HG03039 (cell line): ENCODE measurements around the gene LHX1.

ENCODE experiments used
- ATAC-seq: cut with Tn5 transposase; IDR thresholded peaks from one replicate; pipeline ENCODE4 v1.9.1; 2021; ENCODE audit warnings: mild to moderate bottlenecking, moderate library complexity; ENCODE audit not compliant: unreplicated experiment

The LHX1 gene

DNA sequence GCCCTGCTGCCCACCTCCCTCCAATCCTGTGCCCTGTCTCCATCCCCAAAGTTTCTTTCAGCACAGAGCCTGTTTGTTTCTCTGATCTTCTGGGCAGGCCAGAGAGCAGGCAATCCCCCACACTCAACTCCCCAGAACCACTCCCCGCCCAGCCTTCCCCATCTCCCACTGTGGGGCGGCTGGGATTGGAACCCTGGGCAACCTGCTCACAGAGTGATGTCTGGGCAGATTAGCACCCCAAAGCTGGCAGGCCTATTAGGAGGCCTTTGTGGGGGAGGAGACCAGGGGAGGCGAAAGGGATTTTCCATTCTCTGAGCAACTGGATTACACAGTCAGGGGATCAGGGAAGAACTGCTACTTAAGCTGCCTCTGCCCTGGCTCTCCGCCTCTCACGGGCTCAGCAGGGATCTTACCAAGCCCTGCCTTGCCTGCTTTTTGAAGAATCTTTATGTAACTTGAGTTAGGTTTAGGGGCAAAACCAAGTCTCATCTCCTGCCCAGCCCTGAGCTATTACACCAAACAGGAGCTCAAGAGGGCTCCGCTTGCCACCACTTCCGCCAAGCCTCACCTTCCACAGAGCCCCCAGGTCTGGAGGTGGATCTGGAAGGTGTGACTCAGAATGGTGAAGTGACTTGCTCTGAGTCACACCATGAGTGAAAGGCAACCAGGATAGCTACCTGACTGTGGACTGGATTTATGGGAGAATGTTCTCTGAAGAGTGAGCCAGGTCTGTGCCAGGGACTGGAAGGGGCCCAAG lies 16.0 kb upstream of the LHX1 start:
- no peak for ATAC-seq

DNA sequence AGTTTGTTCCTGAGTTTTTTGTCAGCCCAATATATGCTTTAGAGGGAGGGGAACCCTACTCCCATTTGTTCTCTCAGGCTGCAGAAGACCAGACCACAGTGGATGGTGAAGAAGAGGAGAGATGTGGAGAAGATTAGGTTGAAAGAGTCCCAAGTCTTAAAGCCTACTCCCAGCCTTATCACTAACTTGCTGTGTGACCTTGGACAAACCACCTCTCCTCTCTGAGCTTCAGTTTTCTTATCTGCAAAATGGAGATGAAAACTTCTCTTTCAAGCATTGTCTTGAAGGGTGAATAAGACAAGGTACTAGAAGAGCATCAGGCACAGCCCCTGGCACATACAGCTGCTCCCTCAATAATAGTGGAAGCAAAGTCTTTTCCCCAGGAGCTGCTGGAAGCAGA lies 15.1 kb upstream of the LHX1 start:
- ATAC-seq = no peak

DNA sequence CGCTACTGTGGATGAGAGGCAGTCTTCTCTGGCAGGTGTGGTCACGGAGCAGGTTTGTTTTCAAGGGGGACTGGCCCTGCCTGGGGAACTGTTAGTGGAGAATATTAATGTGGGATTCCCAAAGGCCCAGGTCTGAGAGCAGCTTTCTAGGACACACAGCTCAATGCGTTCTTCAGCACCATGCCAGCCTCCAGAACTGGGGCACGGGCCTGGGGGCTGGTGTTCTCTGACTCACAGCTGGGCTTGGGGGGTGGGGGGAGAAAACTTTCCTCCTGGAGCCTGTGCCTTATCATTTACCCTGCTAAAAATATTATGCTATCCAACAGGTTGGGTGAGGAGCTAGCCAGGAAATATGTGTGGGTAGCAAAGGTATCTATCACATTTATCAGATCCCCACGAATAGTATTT lies 13.5 kb upstream of the LHX1 start:
- no peak for ATAC-seq

DNA sequence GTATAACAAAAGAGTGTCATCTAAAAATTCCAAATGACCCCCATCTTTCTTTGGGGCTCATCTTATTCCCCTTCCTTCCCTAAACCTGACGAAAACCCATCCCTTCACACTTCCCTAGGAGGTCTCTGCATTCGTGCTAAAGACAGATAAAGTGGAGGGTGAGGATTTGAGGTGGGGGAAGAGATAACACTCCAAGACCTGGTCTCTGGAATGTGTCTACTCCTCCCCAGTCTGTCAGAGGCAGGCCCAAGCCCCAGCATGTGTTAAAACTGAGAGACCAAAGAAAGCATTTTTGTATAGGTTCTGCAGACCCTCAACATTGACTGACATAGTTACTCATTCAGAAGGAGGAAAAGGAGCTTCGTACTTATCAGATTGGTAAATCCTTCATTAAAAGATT lies 11.0 kb upstream of the LHX1 start:
- no peak for ATAC-seq

DNA sequence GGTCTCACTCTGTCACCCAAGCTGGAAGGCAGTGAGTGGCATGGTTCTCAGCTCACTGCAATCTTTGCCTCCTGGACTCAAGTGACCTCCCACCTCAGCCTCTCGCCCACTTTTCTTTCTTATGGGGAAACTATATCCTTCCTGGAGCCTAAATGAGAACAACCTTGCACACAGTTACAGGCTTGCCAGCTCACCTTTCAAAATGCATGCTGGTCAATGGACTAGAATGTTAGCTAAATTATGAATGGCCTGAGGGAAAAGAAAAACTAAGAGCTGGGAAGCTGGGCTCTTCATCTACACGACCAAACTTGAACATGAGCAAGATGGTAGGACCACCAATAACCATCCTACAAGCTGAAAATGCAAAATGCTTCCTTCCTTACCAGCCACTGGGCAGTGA lies 10.6 kb upstream of the LHX1 start:
- ATAC-seq = no peak

DNA sequence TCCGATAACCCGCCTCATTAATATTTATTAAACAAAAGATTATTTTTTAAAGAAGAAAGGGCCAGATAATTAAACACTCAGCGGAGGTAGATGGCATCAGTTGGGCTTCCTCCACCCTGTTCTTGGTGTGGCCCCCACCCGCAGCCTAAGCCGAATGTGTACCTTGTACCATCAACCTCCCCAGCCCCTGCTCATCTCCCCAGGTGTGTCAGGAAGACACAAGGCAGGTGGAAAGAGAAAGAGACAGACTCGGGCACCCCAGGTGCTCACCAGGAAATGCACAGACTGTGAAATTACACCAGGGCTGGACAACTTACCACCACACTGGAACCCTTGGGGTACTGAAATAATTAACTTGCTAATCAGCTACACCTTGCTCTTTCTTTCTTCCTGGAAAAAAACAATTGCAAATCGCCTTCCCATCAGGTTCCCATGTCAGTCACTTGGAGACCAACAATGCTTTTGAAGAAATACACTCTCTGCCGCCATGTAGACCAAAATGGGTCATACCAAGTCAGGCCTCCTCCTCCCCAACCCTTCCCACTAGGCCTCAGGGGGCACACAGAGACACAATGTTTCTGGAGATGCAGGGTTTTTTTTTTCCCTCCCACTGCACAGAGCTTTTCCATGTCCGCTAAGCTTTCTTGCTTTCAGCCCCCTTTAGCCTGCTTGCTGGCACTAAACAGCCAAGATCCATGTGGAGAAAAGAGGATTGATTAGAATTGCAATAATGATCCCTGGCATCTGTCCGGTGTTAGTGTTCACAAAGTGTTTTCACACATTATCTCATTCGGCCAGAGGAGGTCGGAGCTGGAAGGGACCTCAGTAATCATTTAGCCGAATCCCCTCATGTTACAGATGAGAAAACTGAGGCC lies 8.6 kb upstream of the LHX1 start:
- no peak for ATAC-seq

DNA sequence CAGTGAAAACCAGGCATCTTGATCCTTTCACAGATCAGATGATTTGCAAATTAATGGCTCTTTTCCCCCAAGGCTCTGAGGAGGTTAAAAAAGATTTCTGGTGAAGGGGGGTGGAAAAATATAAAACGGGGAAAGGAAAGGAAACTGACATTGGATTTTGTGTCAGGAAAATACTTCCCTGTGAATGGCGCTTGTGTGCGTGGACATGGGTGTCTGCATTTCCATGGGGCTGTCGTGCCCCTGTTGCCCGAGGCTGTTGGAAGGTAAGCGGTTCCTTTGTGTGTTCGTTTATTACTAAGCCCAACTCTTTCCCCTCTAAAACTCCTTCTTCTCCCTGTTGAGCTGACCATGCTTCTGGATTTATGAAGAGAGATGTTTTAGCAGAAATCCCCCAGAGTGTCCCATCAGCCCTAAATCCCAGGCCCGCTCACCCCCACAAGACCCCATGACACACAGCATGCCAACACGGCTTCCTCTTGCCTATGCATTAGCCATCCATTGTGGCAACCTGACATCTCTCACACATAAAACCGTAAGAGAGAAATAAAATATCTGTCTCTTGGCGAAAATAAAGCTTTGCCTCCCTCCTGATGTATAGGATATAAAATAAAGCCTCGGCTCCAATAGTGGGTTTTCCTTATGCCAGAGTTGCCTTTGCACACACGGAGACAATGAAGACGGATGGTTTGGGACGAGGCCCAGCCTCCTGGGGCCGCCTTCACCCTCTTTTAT lies 7.3 kb upstream of the LHX1 start:
- ATAC-seq = no peak

DNA sequence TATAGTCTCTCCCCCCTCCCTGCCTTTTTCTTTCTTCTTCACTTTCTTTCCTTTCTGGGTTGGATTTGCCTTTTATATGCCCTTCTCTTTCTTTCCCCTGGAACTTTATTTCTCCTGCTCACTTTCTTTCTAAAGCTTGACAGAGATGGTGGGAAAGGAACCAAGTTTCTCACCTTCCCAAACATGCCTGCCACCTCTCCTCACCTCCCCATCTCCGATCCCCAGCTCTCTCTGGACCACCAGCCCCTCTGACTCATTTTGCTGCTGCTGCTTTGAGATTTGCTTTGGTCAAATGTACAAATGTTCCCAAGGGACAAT lies 6.7 kb upstream of the LHX1 start:
- ATAC-seq = no peak

DNA sequence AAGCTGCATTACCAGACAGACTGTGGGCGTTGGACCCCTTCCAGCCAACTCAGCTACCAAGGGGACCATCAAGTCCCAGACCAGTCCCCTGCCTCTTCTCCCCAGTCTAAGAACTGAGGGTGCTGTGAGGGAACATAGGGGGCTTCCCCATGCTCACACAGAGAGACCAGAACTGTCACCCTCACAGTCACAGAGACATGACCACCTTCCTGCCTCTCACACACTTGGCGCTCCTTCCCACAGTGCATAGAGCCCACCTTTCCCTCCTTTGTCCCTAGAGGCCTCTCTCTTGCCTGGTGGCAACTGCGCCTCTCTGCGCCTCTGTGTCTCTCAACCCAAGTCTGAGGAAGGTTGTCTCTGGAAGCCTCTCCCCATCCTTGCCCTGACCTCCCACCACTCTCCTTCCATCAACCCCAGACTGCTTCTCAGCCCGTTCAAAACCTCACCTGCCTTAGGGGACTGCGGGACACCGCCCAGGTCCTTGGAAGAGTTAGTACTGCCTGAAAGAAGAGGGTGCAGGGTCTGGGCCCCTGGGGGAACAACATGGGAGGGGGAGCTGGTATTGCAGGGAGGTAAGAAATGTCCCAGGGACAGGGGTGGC lies 6.1 kb upstream of the LHX1 start:
- no peak for ATAC-seq

DNA sequence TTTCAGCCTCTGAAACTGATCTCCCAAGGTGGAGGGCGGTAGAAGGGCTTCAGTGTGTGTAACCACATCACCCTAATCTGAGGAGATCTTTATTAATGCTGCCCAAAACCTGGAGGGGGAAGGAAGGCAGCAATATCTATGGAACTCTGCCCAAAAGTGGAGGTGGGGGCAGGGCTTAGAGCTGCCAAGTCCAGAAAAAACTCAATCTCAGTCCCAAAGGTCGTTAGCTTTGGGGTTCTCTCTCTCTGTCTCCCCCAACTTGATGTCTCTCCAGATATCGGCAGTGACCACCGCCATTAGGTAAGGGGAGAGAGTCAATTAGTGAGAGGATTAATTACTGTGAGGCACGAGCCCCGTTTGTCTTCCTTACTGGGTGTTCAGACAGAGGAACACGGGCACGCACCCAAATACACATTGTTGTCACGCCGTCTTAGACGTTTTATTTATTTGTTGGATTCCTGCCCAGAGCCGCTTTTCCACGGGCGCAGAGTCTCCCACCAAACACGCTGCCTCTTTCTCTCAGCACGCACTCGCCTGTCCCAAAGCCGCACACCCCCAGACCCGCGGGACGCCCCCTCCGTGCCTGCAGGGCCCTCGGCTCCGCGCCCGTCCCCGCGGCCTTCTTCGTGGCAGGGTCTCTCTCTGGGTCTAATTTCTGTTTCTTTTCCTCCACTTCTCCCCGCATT lies 5.4 kb upstream of the LHX1 start:
- ATAC-seq = no peak

DNA sequence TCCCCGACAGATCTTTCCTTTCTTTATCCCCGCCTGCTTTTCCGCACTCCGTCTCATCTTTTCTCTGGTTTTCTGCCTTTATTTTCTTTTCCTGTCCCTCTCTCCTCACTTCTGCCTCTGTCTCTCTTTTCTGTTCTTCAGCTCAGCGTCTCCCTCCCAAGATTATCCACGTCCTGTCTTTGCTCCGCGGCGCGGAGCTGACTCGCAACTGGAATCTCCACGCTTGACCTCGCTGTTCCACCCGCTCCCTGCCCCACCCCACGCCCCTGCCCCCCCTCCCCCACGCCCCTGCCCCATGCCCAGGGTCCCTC lies 4.9 kb upstream of the LHX1 start:
- ATAC-seq = no peak

DNA sequence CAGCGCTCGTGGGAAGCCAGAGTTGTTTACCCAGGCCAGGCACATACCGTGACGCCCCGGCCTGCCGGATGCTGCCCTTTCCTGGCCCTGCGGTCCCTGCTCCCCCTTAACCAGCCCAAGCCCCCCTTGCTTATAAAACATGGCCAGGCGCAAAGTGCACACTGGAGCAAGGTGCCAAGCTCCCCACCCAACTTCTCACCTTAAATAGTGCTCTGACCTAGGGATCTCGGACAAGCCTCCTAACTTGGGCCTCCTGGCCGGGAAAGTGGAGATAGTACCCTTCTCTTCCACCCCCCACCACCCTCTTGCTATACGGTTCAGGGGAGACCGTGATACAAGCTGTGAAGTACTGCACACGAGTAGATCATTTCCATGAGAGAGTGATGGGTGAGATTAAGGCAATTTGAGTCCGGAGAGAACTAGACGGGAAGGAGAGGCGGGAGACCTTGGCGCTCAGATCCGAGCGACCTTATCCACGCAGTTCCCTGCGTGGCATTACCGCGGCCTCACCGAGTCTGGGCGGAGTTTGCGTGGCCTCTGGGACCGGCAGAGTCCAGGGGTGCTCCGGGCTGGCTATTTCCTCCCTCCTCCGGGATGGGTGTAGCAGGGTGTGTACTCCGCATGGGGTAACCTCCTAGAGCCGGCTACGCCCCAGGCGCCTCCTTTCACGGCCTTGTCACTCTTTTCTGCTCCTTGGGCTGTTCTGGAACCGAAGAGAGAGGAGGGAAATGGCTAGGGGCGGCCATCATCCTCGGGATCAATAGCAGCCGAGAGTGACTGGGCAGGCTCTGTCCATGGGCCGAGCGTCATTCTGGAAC lies 4.4 kb upstream of the LHX1 start:
- no peak for ATAC-seq

DNA sequence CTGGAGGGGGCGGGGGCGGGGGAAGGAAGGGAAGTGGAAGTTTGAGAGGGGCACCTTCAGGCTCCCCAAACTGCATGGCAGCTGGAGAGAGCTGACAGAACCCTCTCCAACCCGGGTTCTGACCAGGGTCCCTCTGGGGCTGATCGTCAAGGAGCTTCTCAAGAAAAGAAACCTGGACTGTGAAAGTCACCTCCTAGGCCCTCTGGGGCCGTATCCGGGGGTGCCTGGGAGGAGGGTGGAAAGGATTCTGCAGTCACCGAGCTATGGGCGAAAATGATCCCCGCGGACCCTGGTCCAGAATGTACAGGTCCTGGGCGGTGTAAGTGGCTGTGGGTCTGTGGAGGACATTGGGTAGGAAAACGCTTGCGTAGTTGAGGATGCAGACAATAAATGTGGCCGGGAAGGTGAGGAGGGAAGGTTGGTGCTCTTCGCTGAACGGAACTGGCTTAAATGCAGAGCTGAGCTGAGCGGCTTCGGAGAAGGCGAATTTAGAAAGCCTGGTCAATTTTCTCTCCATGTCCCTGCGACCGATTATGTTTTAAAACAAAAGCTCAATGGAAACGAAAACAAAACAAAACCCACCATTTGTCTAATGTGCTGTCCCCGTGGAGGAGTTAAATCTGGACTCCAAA lies 3.6 kb upstream of the LHX1 start:
- no peak for ATAC-seq

DNA sequence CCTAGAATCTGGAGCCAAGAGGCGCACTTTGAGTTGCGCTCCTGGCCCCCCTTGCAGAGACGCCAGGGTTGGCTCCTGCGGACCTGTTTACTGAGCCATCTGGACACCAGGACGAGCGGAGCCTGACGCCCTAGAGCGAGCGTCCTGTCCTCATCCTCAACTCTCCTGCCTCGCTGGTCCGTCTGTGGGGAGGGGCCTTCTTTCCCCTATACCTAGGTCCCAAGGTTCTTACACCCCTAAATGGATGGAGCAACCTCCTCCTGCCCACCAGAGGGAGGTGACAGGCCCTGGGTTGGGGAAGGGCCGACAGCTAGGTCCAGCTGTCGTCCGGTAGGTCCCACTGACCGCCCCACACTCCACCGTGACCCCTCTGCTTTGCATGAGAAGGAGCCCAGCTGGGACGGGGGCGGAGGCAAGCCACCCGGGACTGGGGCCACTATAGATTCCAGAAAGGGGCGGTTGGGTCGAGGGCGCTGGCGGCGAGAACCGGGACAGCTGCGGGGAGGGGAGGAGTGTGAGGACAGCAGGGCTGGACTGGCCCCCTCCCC lies 3.1 kb upstream of the LHX1 start:
- ATAC-seq = no peak

DNA sequence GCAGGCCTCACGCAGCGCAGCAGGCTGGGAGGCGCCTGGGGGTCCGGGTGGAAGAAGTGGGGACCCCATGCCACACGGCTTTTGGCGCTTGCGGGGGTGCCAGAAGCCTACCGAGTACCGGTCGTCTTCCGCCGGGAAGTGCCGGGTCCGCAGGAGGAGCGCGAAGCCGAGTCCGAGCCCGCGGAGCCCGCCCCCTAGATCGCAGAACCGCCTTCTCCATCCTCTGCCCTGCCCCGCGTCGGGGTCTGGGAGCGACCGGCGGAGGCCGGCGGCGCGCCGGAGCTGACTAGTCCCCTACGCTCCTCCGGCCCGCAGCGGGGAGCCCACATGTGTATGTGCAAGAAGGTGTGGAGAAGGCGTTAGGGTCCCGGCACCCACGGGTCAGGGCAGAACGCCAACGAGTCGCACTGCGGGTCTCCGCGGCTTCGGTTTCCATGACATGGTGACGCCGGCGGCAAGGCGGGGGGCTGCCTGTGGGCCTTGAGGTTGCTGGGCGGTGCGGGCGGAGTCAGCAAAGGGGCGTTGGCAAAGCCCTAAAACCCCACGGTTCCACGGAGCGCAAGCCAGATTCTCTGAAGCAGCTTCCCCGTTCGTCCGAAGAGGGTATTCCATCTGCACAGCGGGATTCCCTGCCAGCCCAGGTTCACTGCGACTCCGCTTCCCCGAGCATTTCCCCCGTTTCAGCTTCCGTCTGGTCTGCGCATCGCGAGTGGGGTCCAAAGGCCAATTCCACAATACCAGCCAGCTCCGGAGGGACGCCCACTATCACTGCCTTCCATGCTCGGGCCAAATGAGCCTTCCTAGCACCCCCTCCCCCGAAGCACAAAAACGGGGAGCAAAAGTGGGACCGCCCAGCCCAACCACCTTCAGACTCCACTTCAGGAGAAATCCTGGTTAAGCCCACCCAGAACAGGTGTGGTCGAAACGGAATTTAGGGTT lies 2.3 kb upstream of the LHX1 start:
- no peak for ATAC-seq

DNA sequence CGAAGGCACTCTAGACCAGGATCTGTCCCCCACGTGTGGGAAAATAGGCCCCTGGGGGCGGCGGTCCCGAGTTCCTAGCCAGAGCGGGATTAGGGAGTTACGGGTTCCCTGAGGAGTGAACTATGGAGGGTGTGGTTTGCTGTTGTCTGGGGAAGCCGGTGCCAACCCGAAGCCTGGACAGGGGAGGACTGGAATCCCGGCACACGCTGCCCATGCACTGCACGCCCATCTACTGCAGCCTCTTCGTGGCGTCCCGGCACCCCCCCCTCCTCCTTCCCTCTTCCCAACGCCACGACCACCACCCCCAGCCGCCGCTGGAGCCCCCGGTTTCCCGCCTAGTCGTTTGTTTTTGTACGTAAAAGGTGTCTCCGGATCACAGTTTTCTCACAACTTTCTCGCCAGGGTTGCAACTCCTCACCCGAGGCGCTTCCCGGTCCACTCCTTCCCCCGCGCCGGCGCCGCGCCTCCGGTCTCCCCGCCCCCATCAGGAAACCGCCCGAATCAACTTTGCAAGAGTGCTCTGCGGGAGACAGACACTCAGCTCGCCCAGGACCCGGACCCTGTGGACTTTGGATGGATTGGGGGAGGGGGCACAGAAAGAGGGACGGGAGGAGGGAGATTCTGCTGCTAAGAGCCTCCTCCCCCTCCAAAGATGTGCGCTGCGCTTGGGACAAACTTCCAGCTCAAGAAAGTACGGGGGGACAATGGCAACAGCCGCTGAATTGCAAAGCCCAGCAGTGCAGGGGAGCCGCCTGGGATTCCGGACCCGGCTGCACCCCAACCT lies 1.4 kb upstream of the LHX1 start:
- no peak for ATAC-seq

DNA sequence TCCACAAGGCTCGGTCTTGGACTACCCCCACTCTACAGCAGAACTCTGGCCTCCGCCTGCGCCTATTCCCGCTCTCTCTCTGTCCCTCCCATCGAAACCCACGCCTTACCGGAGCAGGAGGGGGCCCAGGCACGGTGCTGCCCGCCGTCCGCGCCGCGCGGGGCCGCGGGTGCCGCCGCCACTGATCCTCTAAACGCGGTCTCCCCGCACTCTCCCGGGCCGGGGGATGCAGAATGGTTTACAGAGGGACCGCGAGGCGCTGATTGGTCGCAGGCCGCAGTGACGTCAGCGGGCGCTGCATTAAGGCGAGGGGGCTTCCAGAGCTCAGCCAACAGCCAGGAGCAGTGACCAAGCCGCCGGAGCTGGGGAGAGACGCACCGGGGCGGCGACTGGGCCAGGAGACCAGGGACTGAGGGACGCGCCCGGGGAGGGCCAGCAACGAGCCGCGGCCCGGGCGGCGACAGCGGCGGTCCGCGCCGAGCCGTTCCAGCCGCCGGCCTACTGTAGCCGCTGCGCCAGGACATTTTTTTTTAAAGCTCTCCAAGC lies 747 bp upstream of the LHX1 start:
- ATAC-seq = no peak
